Kidney epithelial cell (primary cell): ENCODE measurements around the gene PPP1R12B. TPM values are rescaled to one million over a fixed set of nuclear protein-coding genes. Genes with fewer than 3 reads are reported as not detected.
"Not testable (repeated sequence)": the region's sequence is repeated elsewhere in the genome, so short reads cannot be mapped to it uniquely, and the experiment has no call there.

Experiments
- DNase-seq: peaks from one replicate; pipeline ENCODE4 v3.0.0-alpha.2; 2010; ENCODE audit warnings: low read depth
- H3K27me3 ChIP-seq: 2 replicates; pipeline ENCODE4 v1.6.0; 2011; ENCODE audit warnings: low read length; ENCODE audit not compliant: control insufficient read depth, insufficient read depth
- H3K36me3 ChIP-seq: 2 replicates; pipeline ENCODE4 v1.5.1; 2011; ENCODE audit warnings: low read length; ENCODE audit not compliant: control insufficient read depth, insufficient read depth
- H3K4me3 ChIP-seq: 2 replicates; pipeline ENCODE4 v1.5.1; 2011; ENCODE audit warnings: low read depth, mild to moderate bottlenecking, control low read depth, low read length
- total RNA-seq: library from RNA; depleted of rRNA; stranded (reverse); fragments of >200 nt; gene quantifications from 2 replicates; pipeline ENCODE4 v1.2.3, GENCODE V29; 2015
- TF ChIP-seq, protein P1 (sequence below): IDR thresholded peaks from 2 replicates; pipeline ENCODE4 v1.5.1; 2011; ENCODE audit warnings: mild to moderate bottlenecking, moderate library complexity, low read length, control low read depth, inconsistent platforms; ENCODE audit not compliant: insufficient read depth, poor library complexity, severe bottlenecking

The PPP1R12B gene
- total RNA-seq, 1 donor from 2014 or later = 6.8 TPM

GRCh38 chr1:202605515-202605914 is 257.0 kb downstream of the PPP1R12B start:
- Histone ChIP-seq H3K36me3 (no peaks in the 10 kb centered on the region), H3K27me3 (no peaks in the 10 kb centered on the region), H3K4me3 (no peak overlapping the region)
- TF ChIP-seq, protein P1, sequence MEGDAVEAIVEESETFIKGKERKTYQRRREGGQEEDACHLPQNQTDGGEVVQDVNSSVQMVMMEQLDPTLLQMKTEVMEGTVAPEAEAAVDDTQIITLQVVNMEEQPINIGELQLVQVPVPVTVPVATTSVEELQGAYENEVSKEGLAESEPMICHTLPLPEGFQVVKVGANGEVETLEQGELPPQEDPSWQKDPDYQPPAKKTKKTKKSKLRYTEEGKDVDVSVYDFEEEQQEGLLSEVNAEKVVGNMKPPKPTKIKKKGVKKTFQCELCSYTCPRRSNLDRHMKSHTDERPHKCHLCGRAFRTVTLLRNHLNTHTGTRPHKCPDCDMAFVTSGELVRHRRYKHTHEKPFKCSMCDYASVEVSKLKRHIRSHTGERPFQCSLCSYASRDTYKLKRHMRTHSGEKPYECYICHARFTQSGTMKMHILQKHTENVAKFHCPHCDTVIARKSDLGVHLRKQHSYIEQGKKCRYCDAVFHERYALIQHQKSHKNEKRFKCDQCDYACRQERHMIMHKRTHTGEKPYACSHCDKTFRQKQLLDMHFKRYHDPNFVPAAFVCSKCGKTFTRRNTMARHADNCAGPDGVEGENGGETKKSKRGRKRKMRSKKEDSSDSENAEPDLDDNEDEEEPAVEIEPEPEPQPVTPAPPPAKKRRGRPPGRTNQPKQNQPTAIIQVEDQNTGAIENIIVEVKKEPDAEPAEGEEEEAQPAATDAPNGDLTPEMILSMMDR = no peak
- no peak for DNase-seq

- DNase-seq, H3K36me3 ChIP-seq, H3K4me3 ChIP-seq, H3K27me3 ChIP-seq: not testable (repeated sequence)
Measured at GRCh38 chr1:202612036-202612435, 263.5 kb downstream of the PPP1R12B start.

GRCh38 chr1:202613571-202613970 is 265.1 kb downstream of the PPP1R12B start:
- Histone ChIP-seq H3K36me3 (no peaks in the 10 kb centered on the region), H3K27me3 (no peaks in the 10 kb centered on the region), H3K4me3 (no peak overlapping the region)
- no peak for DNase-seq
- TF ChIP-seq, protein P1 = no peak

DNA sequence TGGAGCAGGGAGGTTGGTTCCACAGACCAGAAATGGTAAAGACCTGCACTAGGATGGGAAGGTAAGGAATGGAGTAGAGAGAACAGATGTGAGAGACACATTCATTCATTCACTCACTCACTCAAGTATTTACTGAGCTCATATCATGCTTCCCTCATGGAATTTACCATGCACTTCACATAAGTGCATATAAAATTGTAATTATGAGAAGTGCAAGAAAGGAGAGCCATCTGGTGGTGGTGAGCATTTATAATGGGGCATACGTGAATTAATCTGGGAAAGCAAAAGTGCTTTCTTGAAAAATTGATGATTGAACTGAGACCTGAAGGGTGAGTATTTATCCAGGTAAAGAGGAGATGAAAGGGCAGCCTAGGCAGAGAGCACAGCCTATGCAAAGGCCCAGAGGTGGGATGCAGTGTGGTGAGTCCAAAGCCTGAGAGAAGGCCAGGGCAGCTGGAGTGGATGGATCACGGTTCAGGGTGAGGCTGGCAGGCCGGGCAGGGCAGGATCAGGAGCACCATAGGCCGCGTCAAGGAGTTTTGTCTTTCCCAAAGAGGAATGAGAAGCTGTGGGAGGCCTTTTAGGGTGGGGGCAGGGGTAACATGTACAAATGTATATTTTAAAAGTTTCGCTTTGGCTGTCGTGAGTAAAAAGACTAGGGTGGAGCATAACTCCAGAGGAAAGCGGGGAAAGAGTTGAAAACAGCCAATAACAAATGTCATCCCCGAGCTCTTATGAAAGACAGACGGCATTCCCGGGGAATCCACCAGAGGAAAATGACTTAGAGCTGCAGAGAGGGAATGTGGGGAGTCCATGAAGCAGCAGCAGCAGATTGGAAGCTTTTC is 266.1 kb downstream of the PPP1R12B start:
- not testable (repeated sequence) for H3K4me3 ChIP-seq, DNase-seq, H3K27me3 ChIP-seq, H3K36me3 ChIP-seq

DNA sequence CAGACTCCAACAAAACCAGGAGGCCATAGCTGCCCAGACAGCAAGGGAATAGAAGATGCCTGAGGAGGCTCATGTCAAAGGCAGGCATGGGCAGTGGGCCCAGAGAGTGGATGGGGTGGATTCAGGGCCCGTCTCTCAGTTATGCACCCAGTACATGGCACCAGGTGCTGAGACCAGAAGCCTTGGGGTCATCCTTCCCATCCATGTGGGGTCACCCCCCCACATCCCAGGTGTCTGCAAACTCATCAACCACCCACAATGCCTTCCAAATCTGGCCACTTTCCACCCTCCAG is 266.7 kb downstream of the PPP1R12B start:
- not testable (repeated sequence) for H3K4me3 ChIP-seq, H3K27me3 ChIP-seq, DNase-seq, H3K36me3 ChIP-seq

GRCh38 chr1:202615501-202616354 is 267.2 kb downstream of the PPP1R12B start:
- Histone ChIP-seq H3K4me3 (no peak overlapping the region), H3K27me3 (no peaks in the 10 kb centered on the region), H3K36me3 (no peaks in the 10 kb centered on the region)
- TF ChIP-seq, protein P1 = no peak
- DNase-seq = no peak

- H3K36me3 ChIP-seq = no peaks in the 10 kb centered on the region
- TF ChIP-seq, protein P1 = no peak
- no peaks in the 10 kb centered on the region for H3K27me3 ChIP-seq
- no peak overlapping the region for H3K4me3 ChIP-seq
- DNase-seq = no peak
Measured at GRCh38 chr1:202616355-202616915, 267.9 kb downstream of the PPP1R12B start.

GRCh38 chr1:202619012-202619411 is 270.5 kb downstream of the PPP1R12B start:
- H3K36me3 ChIP-seq, H3K4me3 ChIP-seq, H3K27me3 ChIP-seq, DNase-seq: not testable (repeated sequence)
